PFSK-1 (cell line): ENCODE measurements around the gene UBTD1.

Source experiments
- FOXP2 ChIP-seq: optimal IDR thresholded peaks from 2 replicates; pipeline ENCODE3; 2011; ENCODE audit warnings: borderline replicate concordance, control low read depth, inconsistent platforms; ENCODE audit not compliant: insufficient read depth; ENCODE audit errors: extremely low read length, extremely low read depth
- POLR2AphosphoS5 ChIP-seq: IDR thresholded peaks from 2 replicates; pipeline ENCODE4 v1.6.1; 2012; ENCODE audit warnings: low read depth, mild to moderate bottlenecking, control low read depth, low read length, moderate library complexity
- SIN3A ChIP-seq: IDR thresholded peaks from 2 replicates; pipeline ENCODE4 v1.6.1; 2012; ENCODE audit warnings: mild to moderate bottlenecking, low read length, moderate library complexity, borderline replicate concordance; ENCODE audit not compliant: insufficient read depth
- TAF1 ChIP-seq: IDR thresholded peaks from 2 replicates; pipeline ENCODE4 v1.6.1; 2012; ENCODE audit warnings: low read length, control low read depth, borderline replicate concordance; ENCODE audit not compliant: insufficient read depth
- TF ChIP-seq, protein P1 (sequence below), 2 experiments: IDR thresholded peaks; 2 replicates each; pipeline versions ENCODE4 v1.6.1 to v1.8.0; 2011 to 2012; ENCODE audit warnings: low read depth in 2 of 2, low read length in 2 of 2, control low read depth in 1 of 2, inconsistent platforms in 1 of 2, mild to moderate bottlenecking in 1 of 2, moderate library complexity in 1 of 2; ENCODE audit not compliant: insufficient read depth in 1 of 2

UBTD1 gene

DNA sequence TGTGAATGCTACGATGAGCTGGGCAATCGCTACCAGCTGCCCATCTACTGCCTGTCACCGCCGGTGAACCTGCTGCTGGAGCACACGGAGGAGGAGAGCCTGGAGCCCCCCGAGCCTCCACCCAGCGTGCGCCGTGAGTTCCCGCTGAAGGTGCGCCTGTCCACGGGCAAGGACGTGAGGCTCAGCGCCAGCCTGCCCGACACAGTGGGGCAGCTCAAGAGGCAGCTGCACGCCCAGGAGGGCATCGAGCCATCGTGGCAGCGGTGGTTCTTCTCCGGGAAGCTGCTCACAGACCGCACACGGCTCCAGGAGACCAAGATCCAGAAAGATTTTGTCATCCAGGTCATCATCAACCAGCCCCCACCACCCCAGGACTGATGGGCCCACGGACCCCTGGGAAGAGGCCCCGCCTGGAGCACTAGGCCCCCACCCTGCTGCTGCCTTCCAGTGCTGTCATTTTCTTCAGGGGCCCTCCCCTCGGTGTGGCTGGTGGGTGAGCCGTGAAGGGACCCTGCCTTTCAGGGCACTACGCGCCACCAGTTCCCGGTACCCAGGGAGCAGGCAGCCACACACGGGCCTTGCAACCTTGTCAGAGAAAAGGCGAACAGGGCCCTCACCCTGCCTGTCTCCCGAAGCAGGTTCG, 71.5 kb downstream of the UBTD1 start:
- TF ChIP-seq SIN3A = no peak
- no peak for TF ChIP-seq POLR2AphosphoS5
- no peak for TF ChIP-seq TAF1
- TF ChIP-seq, protein P1, sequence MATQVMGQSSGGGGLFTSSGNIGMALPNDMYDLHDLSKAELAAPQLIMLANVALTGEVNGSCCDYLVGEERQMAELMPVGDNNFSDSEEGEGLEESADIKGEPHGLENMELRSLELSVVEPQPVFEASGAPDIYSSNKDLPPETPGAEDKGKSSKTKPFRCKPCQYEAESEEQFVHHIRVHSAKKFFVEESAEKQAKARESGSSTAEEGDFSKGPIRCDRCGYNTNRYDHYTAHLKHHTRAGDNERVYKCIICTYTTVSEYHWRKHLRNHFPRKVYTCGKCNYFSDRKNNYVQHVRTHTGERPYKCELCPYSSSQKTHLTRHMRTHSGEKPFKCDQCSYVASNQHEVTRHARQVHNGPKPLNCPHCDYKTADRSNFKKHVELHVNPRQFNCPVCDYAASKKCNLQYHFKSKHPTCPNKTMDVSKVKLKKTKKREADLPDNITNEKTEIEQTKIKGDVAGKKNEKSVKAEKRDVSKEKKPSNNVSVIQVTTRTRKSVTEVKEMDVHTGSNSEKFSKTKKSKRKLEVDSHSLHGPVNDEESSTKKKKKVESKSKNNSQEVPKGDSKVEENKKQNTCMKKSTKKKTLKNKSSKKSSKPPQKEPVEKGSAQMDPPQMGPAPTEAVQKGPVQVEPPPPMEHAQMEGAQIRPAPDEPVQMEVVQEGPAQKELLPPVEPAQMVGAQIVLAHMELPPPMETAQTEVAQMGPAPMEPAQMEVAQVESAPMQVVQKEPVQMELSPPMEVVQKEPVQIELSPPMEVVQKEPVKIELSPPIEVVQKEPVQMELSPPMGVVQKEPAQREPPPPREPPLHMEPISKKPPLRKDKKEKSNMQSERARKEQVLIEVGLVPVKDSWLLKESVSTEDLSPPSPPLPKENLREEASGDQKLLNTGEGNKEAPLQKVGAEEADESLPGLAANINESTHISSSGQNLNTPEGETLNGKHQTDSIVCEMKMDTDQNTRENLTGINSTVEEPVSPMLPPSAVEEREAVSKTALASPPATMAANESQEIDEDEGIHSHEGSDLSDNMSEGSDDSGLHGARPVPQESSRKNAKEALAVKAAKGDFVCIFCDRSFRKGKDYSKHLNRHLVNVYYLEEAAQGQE (IDR thresholded peaks at IDR 0.05; ENCODE audit: insufficient read depth in 1 of 2, low read depth in 2 of 2, low read length in 2 of 2) = no peak
- no peak for TF ChIP-seq FOXP2

DNA sequence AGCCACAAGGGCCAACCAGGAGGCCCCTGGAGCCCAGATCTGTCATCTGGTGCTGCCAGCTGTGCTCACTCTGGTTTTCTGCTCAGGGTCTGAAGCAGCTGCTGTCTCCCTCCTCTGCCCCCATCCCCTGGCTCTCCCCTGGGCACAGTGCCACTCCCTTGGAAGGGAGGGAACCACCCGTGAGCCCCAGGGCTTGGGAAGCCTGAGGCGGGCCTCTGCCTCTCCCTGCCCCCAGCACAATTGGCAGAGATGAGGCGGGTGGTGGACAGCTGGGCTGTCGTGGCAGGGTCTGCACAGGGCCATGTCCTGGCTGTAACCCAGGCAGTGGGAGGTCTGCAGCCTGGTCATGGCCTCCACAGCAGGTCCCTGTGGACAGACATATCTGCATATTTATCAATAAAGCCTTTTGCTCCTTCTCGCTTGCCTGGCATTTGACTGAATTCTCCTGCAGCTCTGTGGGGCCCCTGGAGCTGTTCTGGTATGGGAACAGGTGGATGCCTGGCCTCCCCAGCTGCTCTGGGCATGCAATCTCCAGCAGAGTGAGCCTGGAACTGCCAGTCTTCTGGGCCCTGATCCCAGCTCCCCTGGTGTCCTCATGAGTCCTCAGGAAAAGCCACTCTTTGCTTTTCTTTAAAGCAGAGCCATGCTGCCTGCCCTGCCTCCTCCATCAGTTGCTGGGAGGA, 72.2 kb downstream of the UBTD1 start:
- TF ChIP-seq TAF1 = no peak
- no peak for TF ChIP-seq FOXP2
- no peak for TF ChIP-seq SIN3A
- TF ChIP-seq, protein P1 (IDR thresholded peaks at IDR 0.05; ENCODE audit: insufficient read depth in 1 of 2, low read depth in 2 of 2, low read length in 2 of 2) = no peak
- no peak for TF ChIP-seq POLR2AphosphoS5

DNA sequence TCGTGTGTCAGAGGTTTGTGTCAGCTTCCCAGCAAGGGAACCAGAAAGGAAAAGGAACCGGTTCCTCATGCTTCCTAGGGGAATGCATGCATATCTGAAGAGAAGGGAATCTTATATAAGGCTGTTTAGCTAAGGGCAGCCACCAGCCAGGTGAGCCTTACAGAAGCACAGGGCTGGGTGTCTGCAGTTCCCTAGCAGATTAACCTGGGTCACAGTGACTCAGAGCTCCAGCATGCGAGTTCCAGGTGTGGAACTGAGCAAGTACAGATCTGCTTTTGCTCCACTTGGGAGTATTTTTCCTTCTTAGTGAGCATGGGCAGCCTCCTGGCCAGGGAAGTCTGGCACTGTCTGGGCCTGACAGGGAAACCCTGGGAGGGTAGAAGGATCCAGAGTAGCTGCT, 72.9 kb downstream of the UBTD1 start:
- TF ChIP-seq SIN3A (no peak), POLR2AphosphoS5 (no peak)

DNA sequence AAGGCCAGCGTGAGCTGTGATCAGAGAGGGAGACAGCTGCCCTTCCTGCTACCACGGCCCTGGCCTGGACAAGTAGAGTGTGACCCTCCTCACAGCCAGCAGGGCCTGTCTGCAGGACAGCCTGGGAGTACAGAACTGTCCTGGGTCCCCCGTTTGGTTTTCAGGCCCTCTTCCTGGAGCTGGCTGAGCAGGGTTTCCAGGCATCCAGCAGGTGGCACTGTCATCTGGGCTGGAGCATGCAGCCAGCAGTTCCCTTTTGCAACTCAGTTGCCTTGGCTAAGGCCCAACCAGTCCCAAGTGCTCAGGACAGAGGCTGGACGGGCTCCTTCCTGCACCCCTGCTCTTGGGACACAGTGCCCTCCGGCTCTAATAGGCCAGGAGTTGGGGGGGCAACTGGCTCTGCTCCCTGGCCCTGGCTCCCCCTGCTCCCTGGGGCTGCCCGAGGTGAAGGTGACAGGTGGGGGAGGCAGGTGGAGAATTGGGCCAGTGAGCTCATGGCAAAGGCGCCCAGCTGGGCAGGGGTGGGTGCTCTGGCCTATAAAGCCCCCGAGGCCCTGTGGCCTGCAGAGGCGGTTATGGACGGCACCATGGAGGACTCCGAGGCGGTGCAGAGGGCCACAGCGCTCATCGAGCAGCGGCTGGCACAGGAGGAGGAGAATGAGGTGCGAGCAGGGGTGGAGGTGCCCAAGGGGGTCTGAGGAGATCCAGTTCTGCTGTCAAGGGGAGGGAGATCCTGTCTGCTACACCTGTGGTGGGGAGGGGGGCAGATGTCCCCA, 73.7 kb downstream of the UBTD1 start, which contains the start of gene ANKRD2:
Gene ANKRD2 (plus strand): TSS at position 566 of the 776 bp plus-strand sequence. CDS start 10 bp downstream, at position 576.
- peak; percentile 61 for TF ChIP-seq FOXP2
- TF ChIP-seq, protein P1 (IDR thresholded peaks at IDR 0.05; ENCODE audit: insufficient read depth in 1 of 2, low read depth in 2 of 2, low read length in 2 of 2) = no peak
- no peak for TF ChIP-seq SIN3A
- TF ChIP-seq POLR2AphosphoS5 = no peak

DNA sequence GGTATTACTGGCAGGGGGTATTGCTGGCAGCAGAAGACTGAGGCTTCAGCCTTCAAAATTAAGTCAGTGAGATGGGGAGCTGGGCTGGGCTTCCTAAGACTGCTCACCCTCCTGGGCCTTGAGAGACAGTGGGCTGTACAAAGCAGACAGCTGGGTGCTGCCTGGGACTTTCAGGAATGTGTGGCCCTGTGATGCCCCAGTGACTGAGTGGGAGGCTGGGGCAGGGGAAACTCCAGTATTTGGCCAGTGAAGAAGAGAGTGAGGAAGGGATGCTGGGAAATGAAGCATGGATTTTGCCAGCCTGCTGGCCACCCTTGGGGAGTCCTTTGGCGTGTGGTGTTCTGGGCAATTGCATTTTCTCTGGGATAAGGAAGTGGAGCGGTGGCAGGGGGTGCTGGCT, 74.3 kb downstream of the UBTD1 start:
- TF ChIP-seq FOXP2 (no peak), POLR2AphosphoS5 (no peak), SIN3A (no peak)
- TF ChIP-seq, protein P1 (IDR thresholded peaks at IDR 0.05; ENCODE audit: insufficient read depth in 1 of 2, low read depth in 2 of 2, low read length in 2 of 2) = no peak
